Measurements from ENCODE around the gene HCN2.
"Not testable (repeated sequence)": the region's sequence is repeated elsewhere in the genome, so short reads cannot be mapped to it uniquely, and the experiment has no call there.

DNA sequence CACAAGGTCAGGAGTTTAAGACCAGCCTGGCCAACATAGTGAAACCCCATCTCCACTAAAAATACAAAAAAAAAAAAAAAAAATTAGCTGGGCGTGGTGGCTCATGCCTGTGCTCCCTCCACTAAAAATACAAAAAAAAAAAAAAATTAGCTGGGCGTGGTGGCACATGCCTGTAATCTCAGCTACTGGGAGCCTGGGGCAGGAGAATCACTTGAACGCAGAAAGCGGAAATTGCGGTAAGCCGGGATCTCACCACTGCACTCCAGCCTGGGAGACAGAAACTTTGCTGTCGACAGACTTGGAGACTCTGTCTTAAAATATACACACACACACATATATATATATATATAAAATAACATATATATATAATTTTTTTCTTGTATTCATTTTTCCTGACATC is 36.9 kb downstream of the HCN2 start:
- TF ChIP-seq CTCF (IDR thresholded peaks at IDR 0.05); POLR2A (IDR thresholded peaks at IDR 0.05; ENCODE audit: low read depth); EP300 (IDR thresholded peaks at IDR 0.05): not testable (repeated sequence)
